GM19043 (cell line): Measurements from ENCODE around the gene STPG3.
"Not testable (repeated sequence)": the region's sequence is repeated elsewhere in the genome, so short reads cannot be mapped to it uniquely, and the experiment has no call there.

Experiments used
- ATAC-seq: cut with Tn5 transposase; IDR thresholded peaks from one replicate; pipeline ENCODE4 v1.9.1; 2021; ENCODE audit warnings: low read depth; ENCODE audit not compliant: unreplicated experiment

Gene STPG3

GRCh38 chr9:137244486-137245449, 6.3 kb upstream of the STPG3 start:
- no peak for ATAC-seq

- no peak for ATAC-seq
Observed at GRCh38 chr9:137245450-137246421, 5.3 kb upstream of the STPG3 start.

- no peak for ATAC-seq
Observed at GRCh38 chr9:137247135-137247915, 3.8 kb upstream of the STPG3 start.

DNA sequence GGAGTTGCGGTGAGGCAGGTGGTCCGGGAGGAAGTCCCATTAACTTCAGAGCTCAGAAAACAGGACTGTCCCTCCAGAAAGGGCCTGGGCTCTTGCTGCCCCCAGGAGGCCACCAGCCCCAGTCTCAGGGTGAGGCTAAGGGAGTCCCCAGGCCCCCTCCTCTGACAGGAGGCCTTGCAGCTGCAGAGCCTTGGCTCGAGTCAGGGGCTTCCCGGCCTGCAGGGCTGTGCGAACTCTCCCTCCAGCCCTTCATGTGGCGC, 3.2 kb upstream of the STPG3 start:
- ATAC-seq, result no peak

- ATAC-seq, result no peak
Observed at GRCh38 chr9:137250329-137251193, 525 bp upstream of the STPG3 start.

DNA sequence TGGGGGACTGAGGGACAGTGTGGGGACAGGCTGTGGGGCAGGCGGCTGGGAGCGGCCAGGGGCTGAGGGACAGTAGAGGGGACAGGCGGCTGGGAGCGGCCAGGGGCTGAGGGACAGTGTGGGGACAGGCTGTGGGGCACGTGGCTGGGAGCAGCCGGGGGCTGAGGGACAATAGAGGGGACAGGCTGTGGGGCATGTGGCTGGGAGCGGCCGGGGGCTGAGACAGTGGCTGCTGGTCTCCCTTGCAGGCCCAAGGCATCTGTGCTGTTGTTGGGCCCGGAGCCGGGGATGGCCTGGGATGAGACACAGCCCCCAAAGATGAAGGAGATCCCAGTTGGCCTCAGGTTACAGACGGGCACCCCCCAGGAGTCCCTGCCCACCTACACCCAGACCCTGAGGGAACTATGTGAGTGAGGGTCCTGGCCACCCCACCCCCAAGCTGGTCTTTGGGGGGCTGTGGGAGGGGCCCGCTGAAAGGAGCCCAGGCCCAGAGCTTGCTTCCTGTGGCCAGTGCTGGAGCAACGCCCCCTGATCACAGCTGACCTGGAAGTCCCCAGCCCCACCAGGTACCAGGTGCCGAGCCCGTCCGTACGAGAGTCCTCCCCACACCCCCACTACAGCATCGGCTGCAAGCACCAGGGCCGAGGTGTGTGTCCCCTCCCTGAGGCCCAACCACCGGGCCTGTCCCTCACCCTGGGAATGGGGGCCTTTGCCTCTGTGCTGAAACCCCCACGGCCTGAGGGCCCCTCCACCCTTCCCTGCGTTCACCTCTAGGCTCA, 593 bp downstream of the STPG3 start:
- no peak for ATAC-seq

DNA sequence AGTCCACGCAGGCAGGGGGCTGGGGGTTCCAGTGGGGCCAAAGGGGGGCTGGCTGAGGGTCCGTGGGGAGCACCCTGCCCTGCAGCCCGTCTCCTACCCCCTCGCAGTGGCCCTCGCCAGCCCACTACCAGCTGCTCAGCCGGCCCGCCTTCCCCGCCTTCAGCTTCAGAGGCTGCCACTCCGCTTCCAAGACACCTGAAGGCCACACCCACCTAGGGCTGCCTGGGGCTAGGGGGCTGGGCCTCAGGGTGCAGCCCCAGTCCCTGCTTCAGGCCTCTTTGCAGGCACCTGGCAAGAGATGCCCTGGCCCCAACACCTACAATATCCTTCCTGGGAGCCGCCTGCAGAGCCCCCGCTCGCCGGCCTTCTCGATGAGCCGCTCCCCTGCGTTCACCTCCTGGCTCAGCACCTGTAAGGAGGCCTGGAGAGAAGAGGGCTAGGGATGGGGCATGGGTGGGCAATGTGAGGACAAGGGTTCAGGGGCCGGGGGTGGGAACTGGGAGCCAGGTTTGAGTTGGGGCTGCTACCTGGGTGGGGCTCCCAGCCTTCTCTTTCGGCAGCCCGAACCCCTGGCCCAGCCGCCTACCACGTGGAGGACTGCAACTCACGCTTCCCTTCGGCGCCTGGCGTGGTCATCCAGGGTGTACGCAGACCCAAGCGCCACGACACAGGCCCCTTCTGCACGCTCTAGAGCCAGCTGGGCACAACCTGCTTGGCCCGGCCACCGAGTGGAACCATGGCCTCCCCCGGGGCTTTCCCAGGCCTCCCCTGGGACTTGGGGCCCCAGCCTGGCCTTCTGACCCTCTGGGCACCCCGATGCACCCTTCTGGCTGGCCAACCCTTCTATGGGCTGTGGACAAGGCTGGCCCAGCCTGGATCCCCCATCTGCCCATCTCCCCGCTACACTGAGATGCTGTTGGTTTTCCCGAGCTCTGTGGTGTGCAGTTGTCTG, 1.7 kb downstream of the STPG3 start:
- no peak for ATAC-seq

DNA sequence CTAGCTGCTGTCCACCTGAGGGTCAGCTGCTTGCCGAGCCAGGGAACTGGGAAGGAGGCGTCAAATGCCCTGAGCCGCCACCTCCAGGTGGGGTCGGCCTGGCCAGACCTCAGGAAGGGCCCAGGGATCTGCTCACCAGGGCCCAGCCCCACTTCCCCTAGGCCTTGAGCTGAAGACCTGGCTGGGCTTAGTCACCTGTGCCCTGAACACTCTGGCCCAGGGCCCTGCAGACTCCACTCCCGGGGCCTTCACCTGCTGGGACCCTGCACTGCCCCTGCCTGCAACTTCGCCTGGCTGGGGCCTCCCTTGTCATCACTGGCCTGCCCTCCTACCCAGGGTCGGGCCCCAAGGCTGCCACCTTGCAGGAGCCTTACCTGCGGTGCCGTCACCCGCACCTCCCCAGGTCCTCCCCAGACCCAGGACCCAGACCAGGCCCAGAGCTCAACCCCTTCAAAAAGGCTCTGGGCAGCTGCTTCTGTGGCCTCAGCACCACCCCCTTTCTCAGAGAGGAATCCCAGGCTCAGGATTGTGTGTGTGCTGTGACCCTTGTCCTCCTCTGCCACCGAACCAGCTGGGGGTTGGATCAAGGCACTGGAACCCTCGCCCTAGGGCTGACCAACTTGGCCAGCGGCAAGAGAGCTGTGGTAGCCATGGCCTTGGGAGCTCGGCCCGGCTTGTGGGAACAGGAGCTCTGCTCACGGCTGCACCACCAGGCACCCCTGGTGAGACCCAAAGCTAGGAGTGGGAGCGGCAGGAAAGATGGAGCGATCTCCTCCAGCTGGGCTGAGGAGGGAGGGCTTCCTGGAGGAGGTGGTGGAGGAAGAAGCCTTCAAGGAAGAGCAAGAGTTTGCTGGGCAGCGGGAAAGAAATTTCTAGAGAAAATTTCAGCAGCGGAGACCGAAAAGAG, 2.9 kb downstream of the STPG3 start:
- ATAC-seq, result no peak

DNA sequence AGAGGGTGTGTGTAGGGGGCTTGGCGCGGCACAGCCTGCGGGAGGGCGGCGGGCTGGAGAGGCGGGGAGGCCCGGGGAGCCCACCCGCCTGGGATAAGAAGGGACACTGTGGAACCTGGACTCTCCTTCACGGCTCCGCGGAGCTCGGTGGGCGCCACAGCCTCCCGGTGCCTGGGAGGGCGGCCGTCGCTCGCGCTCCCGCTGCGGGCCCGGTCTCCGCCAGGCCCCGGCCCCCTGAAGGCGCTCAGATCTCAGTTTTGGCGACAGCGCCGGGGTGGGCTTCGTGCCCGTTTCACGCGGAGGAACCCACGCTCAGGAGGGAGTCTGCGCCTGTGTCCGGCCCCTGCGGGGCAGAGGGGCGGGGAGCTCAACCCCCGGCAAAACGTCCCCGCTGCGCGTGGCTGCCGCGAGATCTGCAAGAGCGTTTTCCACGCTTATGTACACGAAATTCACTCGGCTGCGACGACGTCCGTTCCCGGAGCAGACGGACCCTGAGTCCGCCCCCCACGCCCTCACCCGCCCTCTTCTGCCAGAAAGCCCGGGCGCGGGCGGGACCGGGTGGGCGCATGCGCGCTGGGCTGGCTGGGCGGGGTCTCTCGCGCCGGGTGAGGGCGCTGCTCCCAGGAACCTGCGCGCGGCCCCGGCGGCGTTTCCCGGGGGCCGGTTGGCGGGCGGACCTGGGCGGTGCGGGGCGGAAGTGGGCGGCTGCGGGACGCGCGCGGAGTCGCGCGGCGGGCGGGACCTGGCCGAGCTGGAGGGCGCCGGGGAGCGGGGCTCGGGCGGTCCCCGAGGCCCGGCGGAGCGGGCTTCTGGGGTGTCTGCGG, 3.8 kb downstream of the STPG3 start, which contains the start of gene NELFB:
TSS of gene NELFB (plus strand) at position 704 of the 824 bp plus-strand sequence.
- peak; percentile 79 for ATAC-seq

- ATAC-seq, result peak; percentile 5
Observed at GRCh38 chr9:137255448-137256114, 4.5 kb downstream of the STPG3 start.

DNA sequence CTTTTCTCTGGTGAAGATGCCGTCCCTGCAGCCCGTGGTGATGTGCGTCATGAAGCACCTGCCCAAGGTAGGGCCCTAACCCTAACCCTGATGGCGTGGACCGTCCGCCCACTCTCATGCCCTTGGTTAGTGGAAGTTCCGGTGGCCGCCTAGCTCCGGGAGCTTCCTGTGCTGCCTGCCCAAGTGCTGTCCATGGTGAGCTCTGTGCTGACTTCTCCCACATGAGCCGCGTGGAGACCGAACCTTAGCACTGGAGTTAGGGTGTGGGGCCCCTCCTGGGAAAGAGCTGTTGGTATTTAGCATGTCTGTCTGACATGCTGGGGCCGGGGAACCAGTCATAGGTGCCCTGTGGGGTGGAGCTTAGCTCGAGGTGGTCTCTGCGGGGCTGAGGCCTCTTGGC, 5.3 kb downstream of the STPG3 start:
- ATAC-seq, result no peak

- ATAC-seq, result no peak
Observed at GRCh38 chr9:137256856-137257255, 5.8 kb downstream of the STPG3 start.

- ATAC-seq, result not testable (repeated sequence)
Observed at GRCh38 chr9:137262173-137262908, 11.3 kb downstream of the STPG3 start.

- ATAC-seq, result no peak
Observed at GRCh38 chr9:137262909-137263285, 11.8 kb downstream of the STPG3 start.

DNA sequence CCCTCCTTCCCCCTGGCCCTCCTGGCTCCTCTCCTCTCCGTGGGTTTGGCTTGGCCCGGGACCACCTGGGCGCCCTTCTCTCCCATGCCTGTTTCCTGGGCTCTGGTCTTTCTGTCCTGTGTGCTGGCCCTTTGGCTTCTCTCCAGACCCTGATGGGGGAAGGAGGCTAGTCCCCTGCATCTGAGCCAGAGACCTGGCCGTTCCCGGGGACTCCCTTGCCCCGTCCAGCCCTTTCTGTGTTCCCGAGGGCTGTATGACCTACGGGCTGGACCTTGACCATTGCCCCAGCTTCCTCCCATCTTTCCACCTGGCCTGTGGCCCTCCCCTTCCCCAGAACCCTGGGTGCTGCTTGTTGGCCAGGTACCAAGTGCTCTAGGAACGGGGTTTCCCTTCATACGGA, 12.4 kb downstream of the STPG3 start:
- ATAC-seq, result no peak
